ENCODE measurements around the gene DHX16. TPM values are rescaled to one million over a fixed set of nuclear protein-coding genes. Genes with fewer than 3 reads are reported as not detected.

The DHX16 gene
- total and polyA plus RNA-seq, 12 donors: 15.9 to 28.6 (median 21.6) TPM

DNA sequence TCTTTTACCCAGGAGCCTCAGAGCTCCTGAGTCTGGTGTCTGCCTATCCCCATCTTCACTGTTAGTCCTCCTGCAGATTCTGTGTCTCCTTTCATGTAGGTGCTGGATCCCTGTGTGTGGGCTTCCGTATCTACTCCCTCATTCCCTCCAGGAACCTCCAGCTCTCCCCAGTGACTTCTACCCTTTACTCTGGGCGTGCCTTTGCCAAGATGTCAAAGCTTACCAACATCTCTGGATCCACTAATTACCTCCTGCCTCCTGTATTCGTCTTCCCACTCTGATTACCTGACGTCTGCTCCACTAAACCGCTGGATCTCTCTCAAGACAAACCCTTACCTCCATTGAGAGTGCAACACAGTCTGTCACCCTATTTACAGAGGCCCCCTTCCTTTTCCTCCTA lies 28.0 kb downstream of the DHX16 start:
- H3K4me1 ChIP-seq: peaks cover 7 to 36% (median 22%) of the 10 kb centered on the region in 9 donors
- no peak overlapping the region for H3K4me3 ChIP-seq
- no peaks in the 10 kb centered on the region for H3K27me3 ChIP-seq
- 84 to 85% methylated on average over 5 of the region's 5 CpGs for WGBS, 2 donors
- intact Hi-C loops (cut with DNase I): no loop called here
- ATAC-seq (no peak), DNase-seq (no peak)
- no peak overlapping the region for H3K27ac ChIP-seq
- H3K36me3 ChIP-seq: peaks cover 0 to 62% (median 6%) of the 10 kb centered on the region in 9 donors
- TF ChIP-seq, protein P1, sequence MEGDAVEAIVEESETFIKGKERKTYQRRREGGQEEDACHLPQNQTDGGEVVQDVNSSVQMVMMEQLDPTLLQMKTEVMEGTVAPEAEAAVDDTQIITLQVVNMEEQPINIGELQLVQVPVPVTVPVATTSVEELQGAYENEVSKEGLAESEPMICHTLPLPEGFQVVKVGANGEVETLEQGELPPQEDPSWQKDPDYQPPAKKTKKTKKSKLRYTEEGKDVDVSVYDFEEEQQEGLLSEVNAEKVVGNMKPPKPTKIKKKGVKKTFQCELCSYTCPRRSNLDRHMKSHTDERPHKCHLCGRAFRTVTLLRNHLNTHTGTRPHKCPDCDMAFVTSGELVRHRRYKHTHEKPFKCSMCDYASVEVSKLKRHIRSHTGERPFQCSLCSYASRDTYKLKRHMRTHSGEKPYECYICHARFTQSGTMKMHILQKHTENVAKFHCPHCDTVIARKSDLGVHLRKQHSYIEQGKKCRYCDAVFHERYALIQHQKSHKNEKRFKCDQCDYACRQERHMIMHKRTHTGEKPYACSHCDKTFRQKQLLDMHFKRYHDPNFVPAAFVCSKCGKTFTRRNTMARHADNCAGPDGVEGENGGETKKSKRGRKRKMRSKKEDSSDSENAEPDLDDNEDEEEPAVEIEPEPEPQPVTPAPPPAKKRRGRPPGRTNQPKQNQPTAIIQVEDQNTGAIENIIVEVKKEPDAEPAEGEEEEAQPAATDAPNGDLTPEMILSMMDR (IDR thresholded peaks at IDR 0.05): no peak
- no peaks in the 10 kb centered on the region for H3K9me3 ChIP-seq

DNA sequence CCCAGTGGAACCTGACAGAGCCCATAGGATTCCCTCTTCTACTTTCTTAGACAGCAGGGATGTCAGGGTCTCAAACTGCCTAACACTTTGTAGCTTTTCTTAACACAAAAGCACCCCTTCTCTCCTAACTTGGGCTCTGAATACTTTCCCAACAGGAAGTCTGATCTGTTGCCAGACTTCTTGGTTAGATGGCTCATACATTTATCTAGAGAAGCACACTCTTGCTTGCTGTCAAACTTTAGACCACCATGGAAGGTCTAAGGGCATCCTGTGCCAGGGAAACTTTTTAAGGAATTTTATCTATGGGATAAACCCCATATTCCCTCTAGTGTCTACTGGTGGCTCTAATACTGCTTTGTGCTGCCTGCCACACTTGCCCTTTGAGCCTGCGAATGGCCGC lies 29.1 kb downstream of the DHX16 start:
- Histone ChIP-seq H3K4me3 (no peak overlapping the region), H3K9me3 (no peaks in the 10 kb centered on the region), H3K27me3 (no peaks in the 10 kb centered on the region), H3K27ac (no peak overlapping the region), H3K4me1 (peaks cover 7 to 32% (median 22%) of the 10 kb centered on the region in 9 donors), H3K36me3 (peaks cover 0 to 67% (median 6%) of the 10 kb centered on the region in 9 donors)
- DNase-seq (no peak), ATAC-seq (no peak)
- intact Hi-C loops (cut with DNase I): no loop called here
- 95 to 100% methylated on average over 2 of the region's 2 CpGs for WGBS, 2 donors
- TF ChIP-seq, protein P1 (IDR thresholded peaks at IDR 0.05): no peak

DNA sequence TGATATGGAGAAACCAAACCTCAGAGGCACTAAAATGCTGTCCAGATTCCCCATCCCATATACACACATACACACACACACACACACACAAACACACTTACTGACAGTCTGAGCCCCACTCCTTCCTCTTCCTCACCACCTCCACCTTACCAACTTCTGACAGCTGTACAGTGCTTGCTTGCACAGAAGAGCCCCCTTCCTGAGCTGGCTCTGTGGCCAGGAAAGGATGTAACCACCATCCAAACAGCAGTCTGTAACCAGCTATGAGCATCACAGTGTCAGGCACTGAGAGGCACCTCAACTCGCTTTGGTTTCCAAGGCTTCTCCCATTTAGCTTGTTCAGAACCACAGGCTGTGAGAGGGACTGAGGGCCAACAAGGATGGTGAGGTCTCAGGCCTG lies 31.8 kb downstream of the DHX16 start:
- H3K4me3 ChIP-seq: no peak overlapping the region
- peaks cover 0 to 86% (median 6%) of the 10 kb centered on the region in 9 donors for H3K36me3 ChIP-seq
- H3K9me3 ChIP-seq: no peaks in the 10 kb centered on the region
- 81 to 92% methylated on average over 1 of the region's 1 CpG for WGBS, 2 donors
- no peak overlapping the region for H3K27ac ChIP-seq
- no peaks in the 10 kb centered on the region for H3K27me3 ChIP-seq
- peaks cover 0 to 16% (median 4%) of the 10 kb centered on the region in 9 donors for H3K4me1 ChIP-seq
- DNase-seq (no peak), ATAC-seq (no peak)
- TF ChIP-seq, protein P1 (IDR thresholded peaks at IDR 0.05): no peak
- intact Hi-C loops (cut with DNase I): no loop called here

DNA sequence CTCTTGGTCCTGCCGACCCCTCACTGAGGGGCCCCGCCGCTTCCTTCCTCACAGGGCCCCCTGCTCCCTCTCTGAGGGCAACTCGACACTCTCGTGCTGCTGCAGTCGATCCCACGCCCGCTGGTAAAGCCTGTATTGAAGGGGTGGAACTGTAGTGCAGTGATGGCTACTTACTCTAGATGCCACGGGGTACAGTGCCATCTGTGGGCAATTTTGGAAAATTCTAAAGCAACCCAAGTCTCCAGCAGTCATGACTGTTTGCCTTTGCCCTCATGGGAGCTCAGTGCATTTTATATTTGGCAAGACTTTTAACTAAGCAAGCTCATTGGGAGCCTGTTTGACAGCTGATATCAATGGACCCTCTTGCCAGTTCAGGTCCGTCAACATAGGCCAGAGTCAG lies 32.3 kb downstream of the DHX16 start:
- WGBS, 2 donors: 81 to 85% methylated on average over 10 of the region's 10 CpGs
- Histone ChIP-seq H3K27ac (no peak overlapping the region), H3K9me3 (no peaks in the 10 kb centered on the region), H3K4me1 (peaks cover 0 to 10% (median 0%) of the 10 kb centered on the region in 9 donors), H3K4me3 (no peak overlapping the region), H3K36me3 (peaks cover 0 to 86% (median 6%) of the 10 kb centered on the region in 9 donors), H3K27me3 (no peaks in the 10 kb centered on the region)
- TF ChIP-seq, protein P1 (IDR thresholded peaks at IDR 0.05): no peak
- intact Hi-C loops (cut with DNase I): no loop called here
- no peak for ATAC-seq
- no peak for DNase-seq
